Measurements from ENCODE around the gene COG5. TPM values are rescaled to one million over a fixed set of nuclear protein-coding genes. Genes with fewer than 3 reads are reported as not detected.

Gene COG5
- total and polyA plus RNA-seq, 3 donors from 2014 or later: 27.1 to 76.1 (median 70.6) TPM

- H3K36me3 ChIP-seq (ENCODE audit: low read depth, missing control alignments): no peaks in the 10 kb centered on the region
- no peaks in the 10 kb centered on the region for H3K27me3 ChIP-seq
- H3K9me3 ChIP-seq: no peaks in the 10 kb centered on the region
- no peak for TF ChIP-seq CTCF (IDR thresholded peaks at IDR 0.05)
- TF ChIP-seq POLR2A (IDR thresholded peaks at IDR 0.05): no peak
- peak overlapping the region; percentile 89 to 97 for H3K27ac ChIP-seq
- peaks cover 16% of the 10 kb centered on the region for H3K4me1 ChIP-seq
- peak overlapping the region in 1 of 2 donors; percentile 95 for H3K4me3 ChIP-seq
- WGBS, 2 donors: 32 to 37% methylated on average over 5 of the region's 5 CpGs
- intact Hi-C loops (cut with DNase I; ENCODE audit: low total_unique reads): no loop called here
- DNase-seq: no peak
These were observed 17.8 kb upstream of the COG5 start for GRCh38 chr7:107581387-107582013.

- Histone ChIP-seq H3K27me3 (no peaks in the 10 kb centered on the region), H3K36me3 (ENCODE audit: low read depth, missing control alignments) (no peaks in the 10 kb centered on the region), H3K27ac (peak overlapping the region; percentile 89 to 97), H3K4me3 (peak overlapping the region; percentile 90 to 95), H3K4me1 (peaks cover 16% of the 10 kb centered on the region), H3K9me3 (no peaks in the 10 kb centered on the region)
- no peak for TF ChIP-seq CTCF (IDR thresholded peaks at IDR 0.05)
- no peak for TF ChIP-seq POLR2A (IDR thresholded peaks at IDR 0.05)
- 13 to 24% methylated on average over 10 of the region's 10 CpGs for WGBS, 2 donors
- no peak for DNase-seq
- intact Hi-C loops (cut with DNase I; ENCODE audit: low total_unique reads): no loop called here
These were observed 17.1 kb upstream of the COG5 start for GRCh38 chr7:107580716-107581383.

GRCh38 chr7:107579885-107580715 is 16.4 kb upstream of the COG5 start, which contains the start of gene BCAP29:
TSS of gene BCAP29 (plus strand) at chr7:107580246. CDS start at chr7:107580773, 527 bp downstream.
- 0% methylated on average over 24 to 72 of the region's 89 CpGs for WGBS, 2 donors
- intact Hi-C loops (cut with DNase I; ENCODE audit: low total_unique reads): no loop called here
- Histone ChIP-seq H3K27me3 (no peaks in the 10 kb centered on the region), H3K4me3 (peak within 1 kb of the TSS; percentile 90 to 95), H3K9me3 (no peaks in the 10 kb centered on the region), H3K4me1 (peaks cover 16% of the 10 kb centered on the region), H3K36me3 (ENCODE audit: low read depth, missing control alignments) (no peaks in the 10 kb centered on the region), H3K27ac (peak within 1 kb of the TSS; percentile 89 to 97)
- TF ChIP-seq CTCF (IDR thresholded peaks at IDR 0.05) (no peak), POLR2A (IDR thresholded peaks at IDR 0.05) (no peak)
- peak; percentile 80 for DNase-seq

GRCh38 chr7:107579554-107579884 is 15.8 kb upstream of the COG5 start:
- peaks cover 16% of the 10 kb centered on the region for H3K4me1 ChIP-seq
- TF ChIP-seq POLR2A (IDR thresholded peaks at IDR 0.05) (no peak), CTCF (IDR thresholded peaks at IDR 0.05) (no peak)
- WGBS, 2 donors: 1 to 2% methylated on average over 9 of the region's 9 CpGs
- no peaks in the 10 kb centered on the region for H3K36me3 ChIP-seq (ENCODE audit: low read depth, missing control alignments)
- no peaks in the 10 kb centered on the region for H3K27me3 ChIP-seq
- H3K4me3 ChIP-seq: peak overlapping the region; percentile 90 to 95
- no peaks in the 10 kb centered on the region for H3K9me3 ChIP-seq
- DNase-seq: no peak
- intact Hi-C loops (cut with DNase I; ENCODE audit: low total_unique reads): no loop called here
- H3K27ac ChIP-seq: peak overlapping the region; percentile 89 to 97
